GM21390 (cell line): ENCODE measurements around the gene ARHGEF5.
"Not testable (repeated sequence)": the region's sequence is repeated elsewhere in the genome, so short reads cannot be mapped to it uniquely, and the experiment has no call there.

Experiments used
- ATAC-seq: cut with Tn5 transposase; IDR thresholded peaks from one replicate; pipeline ENCODE4 v1.9.1; 2021; ENCODE audit not compliant: unreplicated experiment

Gene ARHGEF5

GRCh38 chr7:144418931-144419330 is 63.7 kb downstream of the ARHGEF5 start:
- not testable (repeated sequence) for ATAC-seq

- ATAC-seq = not testable (repeated sequence)
Measured at GRCh38 chr7:144427539-144427938, 72.3 kb downstream of the ARHGEF5 start.

- ATAC-seq = no peak
Measured at GRCh38 chr7:144428431-144428830, 73.2 kb downstream of the ARHGEF5 start.
